HCT116 (cell line): ENCODE results near the gene CD300C. TPM values are rescaled to one million over a fixed set of nuclear protein-coding genes. Genes with fewer than 3 reads are reported as not detected.

Experiments used
- ATAC-seq: fragments of 200-7000 bp; cut with Tn5 transposase; 2 replicates; pipeline ENCODE4 v1.9.1; 2020; ENCODE audit warnings: mild to moderate bottlenecking, moderate library complexity
- BruUV-seq: library from RNA; stranded (reverse); fragments of 400-500 nt; replicated peaks from 2 replicates; lab custom pipeline; 2021; lab: Mats Ljungman, UMichigan
- CTCF ChIA-PET: fragments of 300-600 bp; sonication (Branson Sonifier 250); formaldehyde crosslinking; loops from one replicate; lab custom pipeline; 2021; ENCODE audit warnings: antibody characterized with exemption; lab: Charles Lee
- POLR2A ChIA-PET: fragments of 300-600, 350-600 bp; sonication (Branson Sonifier 250); formaldehyde crosslinking; loops from one replicate; lab custom pipeline; 2021; ENCODE audit warnings: antibody characterized with exemption; lab: Charles Lee
- RAD21 ChIA-PET, 2 experiments: fragments of 300-600 bp; sonication (Branson Sonifier 250); formaldehyde crosslinking; loops; one replicate each; lab custom pipeline; 2023; ENCODE audit warnings: low total read pairs in 2 of 2; ENCODE audit not compliant: uncharacterized antibody in 2 of 2, unreplicated experiment in 2 of 2, low non-redundant PET in 1 of 2; lab: Charles Lee
- DNase-seq: peaks from one replicate; pipeline ENCODE4 v3.0.0-alpha.2; 2010; ENCODE audit warnings: low read depth, low spot score
- H2AFZ ChIP-seq: fragments of 200-600 bp; shearing (Covaris generic), sonication (generic); 2 replicates; pipeline ENCODE4 v1.6.1; 2017; ENCODE audit warnings: low read depth, mixed run types, mixed read lengths, antibody characterized with exemption, low read length; ENCODE audit not compliant: poor library complexity, severe bottlenecking
- H3K27ac ChIP-seq: 2 replicates; pipeline ENCODE4 v1.5.1; 2012; ENCODE audit warnings: low read depth, low read length
- H3K27me3 ChIP-seq: fragments of 200-600 bp; sonication (generic); 2 replicates; pipeline ENCODE4 v1.6.1; 2016; ENCODE audit warnings: mixed run types, low read length, mixed read lengths; ENCODE audit not compliant: insufficient read depth
- H3K36me3 ChIP-seq, 2 experiments: fragments of 200-500 bp in 1 of 2; fragments of 200-600 bp in 1 of 2; sonication (Bioruptor generic) in 1 of 2; sonication (generic) in 1 of 2; 2 replicates each; pipeline versions ENCODE4 v1.5.1 to v1.6.1; 2014 to 2016; ENCODE audit warnings: low read length in 2 of 2, inconsistent platforms in 1 of 2, mixed read lengths in 1 of 2, mixed run types in 1 of 2; ENCODE audit not compliant: insufficient read depth in 2 of 2, control insufficient read depth in 1 of 2
- H3K4me1 ChIP-seq, 2 experiments: fragments of 200-600 bp in 1 of 2; sonication (generic) in 1 of 2; 2 replicates each; pipeline versions ENCODE4 v1.5.1 to v1.6.1; 2012 to 2017; ENCODE audit warnings: low read length in 2 of 2, inconsistent platforms in 1 of 2, mild to moderate bottlenecking in 1 of 2, mixed read lengths in 1 of 2, mixed run types in 1 of 2, moderate library complexity in 1 of 2; ENCODE audit not compliant: insufficient read depth in 2 of 2, control insufficient read depth in 1 of 2
- H3K4me2 ChIP-seq: fragments of 200-600 bp; sonication (generic); 2 replicates; pipeline ENCODE4 v1.6.1; 2017; ENCODE audit warnings: mixed run types, low read length, mixed read lengths
- H3K4me3 ChIP-seq, 2 experiments: fragments of 200-600 bp in 1 of 2; sonication (generic) in 1 of 2; replicated peaks in 1 of 2; 2 replicates each; pipeline ENCODE4 v1.5.1; 2011 to 2016; ENCODE audit warnings: low read length in 2 of 2, control low read depth in 1 of 2, low read depth in 1 of 2, mild to moderate bottlenecking in 1 of 2, mixed read lengths in 1 of 2, mixed run types in 1 of 2
- H3K79me2 ChIP-seq: fragments of 200-600 bp; sonication (generic); 2 replicates; pipeline ENCODE4 v1.6.1; 2017; ENCODE audit warnings: mild to moderate bottlenecking, mixed run types, low read length, moderate library complexity, mixed read lengths; ENCODE audit not compliant: insufficient read depth
- H3K9ac ChIP-seq: fragments of 200-600 bp; sonication (generic); 2 replicates; pipeline ENCODE4 v1.6.1; 2016; ENCODE audit warnings: low read length, mixed read lengths
- H3K9me2 ChIP-seq: fragments of 200-600 bp; sonication (generic), shearing (Covaris generic); 2 replicates; pipeline ENCODE4 v1.6.1; 2017; ENCODE audit warnings: mixed run types, mild to moderate bottlenecking, moderate library complexity; ENCODE audit not compliant: insufficient read depth
- H3K9me3 ChIP-seq, 2 experiments: fragments of 200-500 bp in 1 of 2; fragments of 200-600 bp in 1 of 2; sonication (Bioruptor generic) in 1 of 2; sonication (generic) in 1 of 2; 2 replicates each; pipeline ENCODE4 v1.6.1; 2014 to 2017; ENCODE audit warnings: low read length in 2 of 2, mixed read lengths in 2 of 2, inconsistent platforms in 1 of 2, low read depth in 1 of 2, mild to moderate bottlenecking in 1 of 2, mixed run types in 1 of 2, moderate library complexity in 1 of 2; ENCODE audit not compliant: control insufficient read depth in 1 of 2, insufficient read depth in 1 of 2
- H4K20me1 ChIP-seq: fragments of 200-600 bp; sonication (generic), shearing (Covaris generic); 2 replicates; pipeline ENCODE4 v1.6.1; 2017; ENCODE audit warnings: mixed run types, mild to moderate bottlenecking, moderate library complexity; ENCODE audit not compliant: insufficient read depth
- ATF3 ChIP-seq: IDR thresholded peaks from 2 replicates; pipeline ENCODE4 v1.6.1; 2012
- CTCF ChIP-seq, 3 experiments: fragments of 200-600 bp in 1 of 3; sonication (generic) in 1 of 3; IDR thresholded peaks in 2 of 3; conservative IDR thresholded peaks in 1 of 3; 2 replicates each; pipeline ENCODE4 v1.5.1; 2012 to 2017; ENCODE audit warnings: low read depth in 2 of 3, low read length in 2 of 3, antibody characterized with exemption in 1 of 3, borderline replicate concordance in 1 of 3, control low read depth in 1 of 3, mild to moderate bottlenecking in 1 of 3, mixed read lengths in 1 of 3, mixed run types in 1 of 3, moderate library complexity in 1 of 3; ENCODE audit not compliant: insufficient read depth in 1 of 3
- EZH2 ChIP-seq: fragments of 200-600 bp; sonication (generic); IDR thresholded peaks from 2 replicates; pipeline ENCODE4 v1.6.1; 2017; ENCODE audit warnings: antibody characterized with exemption, mixed run types
- EZH2phosphoT487 ChIP-seq: fragments of 200-600 bp; IDR thresholded peaks from 2 replicates; pipeline ENCODE4 v1.6.1; 2018; ENCODE audit warnings: antibody characterized with exemption, borderline replicate concordance
- FOSL1 ChIP-seq: IDR thresholded peaks from 2 replicates; pipeline ENCODE4 v1.6.1; 2012; ENCODE audit warnings: low read depth
- POLR2A ChIP-seq: IDR thresholded peaks from 2 replicates; pipeline ENCODE4 v1.7.0; 2011; ENCODE audit warnings: borderline replicate concordance; ENCODE audit not compliant: insufficient read depth, insufficient read length; ENCODE audit errors: extremely low read depth
- RAD21 ChIP-seq: IDR thresholded peaks from 2 replicates; pipeline ENCODE4 v1.6.1; 2012; ENCODE audit warnings: low read depth, mild to moderate bottlenecking
- ZNF274 ChIP-seq: fragments of 200-500 bp; sonication (Bioruptor generic); IDR thresholded peaks from 2 replicates; pipeline ENCODE4 v1.6.1; 2014; ENCODE audit warnings: mild to moderate bottlenecking, low read depth, low read length, inconsistent platforms
- intact Hi-C: fragments of 100-400 bp; cut with micrococcal nuclease; formaldehyde crosslinking; loops from 2 replicates; pipeline ENCODE4 v1.10.0; 2022
- total RNA-seq: library from RNA; stranded (reverse); gene quantifications from one replicate; pipeline ENCODE4 v1.2.1, GENCODE V29; 2021; ENCODE audit not compliant: unreplicated experiment

The CD300C gene
- total RNA-seq, 1 experiment from 2014 or later, result 0.15 TPM

- no peak overlapping the region for H3K9ac ChIP-seq
- H3K27ac ChIP-seq, result no peak overlapping the region
- intact Hi-C loops, result no loop called here
- no peaks in the 10 kb centered on the region for H3K79me2 ChIP-seq
- peaks cover 20% of the 10 kb centered on the region for H3K27me3 ChIP-seq
- no peaks in the 10 kb centered on the region for H3K36me3 ChIP-seq
- no peak overlapping the region for H2AFZ ChIP-seq
- no peak for ATAC-seq
- no peak overlapping the region for H3K4me3 ChIP-seq
- ChIA-PET CTCF (no interaction called here), POLR2A (no interaction called here), RAD21 (no interaction called here)
- TF ChIP-seq ATF3 (no peak), EZH2phosphoT487 (no peak), POLR2A (no peak), RAD21 (no peak), ZNF274 (no peak), EZH2 (no peak), CTCF (IDR thresholded peaks at IDR 0.05 in 2 of 3, conservative IDR thresholded peaks at IDR 0.05 in 1 of 3; ENCODE audit: borderline replicate concordance in 1 of 3, insufficient read depth in 1 of 3, low read depth in 2 of 3, low read length in 2 of 3) (no peak), FOSL1 (no peak)
- H3K9me3 ChIP-seq, result no peaks in the 10 kb centered on the region
- BruUV-seq, result no TSS peak
- H3K4me2 ChIP-seq, result no peak overlapping the region
- peaks cover 0 to 5% of the 10 kb centered on the region in 2 experiments; a peak in 1 of 4 replicates for H3K4me1 ChIP-seq
- no peak for DNase-seq
- H3K9me2 ChIP-seq, result no peaks in the 10 kb centered on the region
- H4K20me1 ChIP-seq, result no peaks in the 10 kb centered on the region
Measured at GRCh38 chr17:74542166-74542565, 3.7 kb downstream of the CD300C start.
